K562 (cell line): ENCODE measurements around the gene ZNF655. TPM values are rescaled to one million over a fixed set of nuclear protein-coding genes. Genes with fewer than 3 reads are reported as not detected.

Experiments
- BDP1 ChIP-seq: IDR thresholded peaks from 3 replicates; pipeline ENCODE4 v1.6.1; 2011; ENCODE audit not compliant: insufficient read length, insufficient read depth
- EHMT2 ChIP-seq: fragments of 450-650 bp; IDR thresholded peaks from 2 replicates; pipeline ENCODE4 v1.6.1; 2018; ENCODE audit warnings: antibody characterized with exemption
- FOXJ3 ChIP-seq: sonication (generic); formaldehyde crosslinking; IDR thresholded peaks from 2 replicates; pipeline ENCODE4 v1.4.0; 2020; ENCODE audit warnings: mild to moderate bottlenecking, missing genetic modification reagents
- HDAC8 ChIP-seq: fragments of 450-650 bp; IDR thresholded peaks from 2 replicates; pipeline ENCODE4 v1.6.1; 2016; ENCODE audit warnings: mild to moderate bottlenecking, missing genetic modification characterization, moderate library complexity, missing compliant biosample characterization
- HMGN3 ChIP-seq: IDR thresholded peaks from 2 replicates; pipeline ENCODE4 v1.6.1; 2011; ENCODE audit warnings: borderline replicate concordance, low read depth, mild to moderate bottlenecking, mixed read lengths, low read length; ENCODE audit not compliant: insufficient read length; ENCODE audit errors: extremely low read depth
- MTF1 ChIP-seq: fragments of 250-450 bp; sonication (Bioruptor Pico); IDR thresholded peaks from 2 replicates; pipeline ENCODE4 v1.9.0; 2021; ENCODE audit warnings: moderate library complexity, mild to moderate bottlenecking, inconsistent platforms, borderline replicate concordance
- NFIC ChIP-seq: fragments of 450-650 bp; IDR thresholded peaks from 2 replicates; pipeline ENCODE4 v1.6.1; 2017; ENCODE audit warnings: mild to moderate bottlenecking, inconsistent platforms
- NFYB ChIP-seq: IDR thresholded peaks from 2 replicates; pipeline ENCODE4 v1.6.1; 2011; ENCODE audit warnings: mild to moderate bottlenecking, moderate library complexity; ENCODE audit not compliant: insufficient read length; ENCODE audit errors: extremely low read depth
- NR2C2 ChIP-seq, 2 experiments: fragments of 200-800 bp in 1 of 2; sonication (Bioruptor generic) in 1 of 2; sonication (generic) in 1 of 2; formaldehyde crosslinking in 1 of 2; IDR thresholded peaks; 2 replicates each; pipeline versions ENCODE4 v1.6.1 to v1.8.0; 2016 to 2022; ENCODE audit warnings: mild to moderate bottlenecking in 1 of 2, missing compliant biosample characterization in 1 of 2, missing genetic modification characterization in 1 of 2, missing genetic modification reagents in 1 of 2
- POLR2H ChIP-seq: IDR thresholded peaks from 2 replicates; pipeline ENCODE4 v1.6.1; 2016; ENCODE audit warnings: missing genetic modification characterization, low read depth, mild to moderate bottlenecking, control low read depth, missing compliant biosample characterization, moderate library complexity
- POLR3G ChIP-seq: IDR thresholded peaks from 2 replicates; pipeline ENCODE4 v1.6.1; 2011; ENCODE audit not compliant: insufficient read length, insufficient replicate concordance; ENCODE audit errors: extremely low read depth
- PTRF ChIP-seq: fragments of 450-650 bp; IDR thresholded peaks from 2 replicates; pipeline ENCODE4 v1.6.1; 2016; ENCODE audit warnings: mild to moderate bottlenecking, missing genetic modification characterization, missing compliant biosample characterization
- RBM15 ChIP-seq: fragments of 200-400 bp; formaldehyde crosslinking; IDR thresholded peaks from 2 replicates; pipeline ENCODE4 v1.6.1; 2018; ENCODE audit warnings: mild to moderate bottlenecking, low read length, moderate library complexity; ENCODE audit not compliant: insufficient read depth
- RUNX1 ChIP-seq: sonication (generic); IDR thresholded peaks from 2 replicates; pipeline ENCODE4 v1.6.1; 2016; ENCODE audit warnings: antibody characterized with exemption, low read depth
- TBP ChIP-seq: optimal IDR thresholded peaks from 2 replicates; pipeline ENCODE3; 2011; ENCODE audit warnings: low read depth, low read length, improper control_type of control experiment
- WHSC1 ChIP-seq: IDR thresholded peaks from one replicate; pipeline ENCODE4 v1.6.1; 2012; ENCODE audit warnings: low read length, control low read depth, inconsistent platforms
- ZFP1 ChIP-seq: fragments of 450-650 bp; formaldehyde crosslinking; IDR thresholded peaks from 2 replicates; pipeline ENCODE4 v1.4.0; 2020; ENCODE audit warnings: mild to moderate bottlenecking, mixed read lengths
- ZKSCAN3 ChIP-seq: fragments of 250-450 bp; sonication (Bioruptor Pico); IDR thresholded peaks from 2 replicates; pipeline ENCODE4 v1.4.0; 2020
- ZNF165 ChIP-seq: fragments of 250-450 bp; sonication (Bioruptor Pico); IDR thresholded peaks from 2 replicates; pipeline ENCODE4 v1.4.0; 2020; ENCODE audit warnings: borderline replicate concordance
- ZNF699 ChIP-seq: fragments of 250-450 bp; sonication (Bioruptor Pico); IDR thresholded peaks from 2 replicates; pipeline ENCODE4 v1.8.0; 2021; ENCODE audit warnings: mild to moderate bottlenecking, moderate library complexity; ENCODE audit not compliant: insufficient replicate concordance
- ZNF76 ChIP-seq: fragments of 250-450 bp; sonication (Bioruptor Pico); IDR thresholded peaks from 2 replicates; pipeline ENCODE4 v1.4.0; 2020; ENCODE audit warnings: mild to moderate bottlenecking, moderate library complexity, borderline replicate concordance
- polyA plus RNA-seq, 8 experiments: library from polyadenylated mRNA; depleted of rRNA in 4 of 8; stranded (reverse) in 5 of 8; unstranded in 3 of 8; fragments of >200 nt; fragmentation: Nextera tagmentation in 2 of 8; fragmentation: Illumina TruSeq in 1 of 8; extraction: Ambion mirVana in 2 of 8; extraction: Trizol in 1 of 8; gene quantifications; 2 replicates each; pipeline versions ENCODE4 v1.2.1 to v1.2.3, GENCODE V29; 2011 to 2014; ENCODE audit warnings: inconsistent platforms in 1 of 8, missing spikeins in 1 of 8
- total RNA-seq, 7 experiments: library from RNA; depleted of rRNA in 6 of 7; stranded (reverse); fragments of >200 nt in 6 of 7; fragmentation: Illumina TruSeq in 2 of 7; extraction: Trizol in 2 of 7; gene quantifications; 2 replicates each; pipeline versions ENCODE4 v1.2.1 to v1.2.3, GENCODE V29; 2011 to 2021; ENCODE audit warnings: low replicate concordance in 1 of 7
- TF ChIP-seq, protein P1 (sequence below), 2 experiments: fragments of 450-650 bp in 1 of 2; IDR thresholded peaks; 2 replicates each; pipeline ENCODE4 v1.6.1; 2011 to 2017; ENCODE audit warnings: low read depth in 2 of 2, antibody characterized with exemption in 1 of 2, borderline replicate concordance in 1 of 2, low read length in 1 of 2, mild to moderate bottlenecking in 1 of 2, mixed read lengths in 1 of 2; ENCODE audit not compliant: control insufficient read depth in 1 of 2
- TF ChIP-seq, protein P2 (sequence below): fragments of 200-800 bp; sonication (Bioruptor generic); IDR thresholded peaks from 2 replicates; pipeline ENCODE4 v1.6.1; 2017; ENCODE audit warnings: missing genetic modification characterization, missing compliant biosample characterization

The ZNF655 gene
- total and polyA plus RNA-seq, 9 of the 15 experiments (the other 6 are each of a cell fraction or from before 2014, with no cell fraction given) = 25.7 to 130 (median 95.2) TPM

DNA sequence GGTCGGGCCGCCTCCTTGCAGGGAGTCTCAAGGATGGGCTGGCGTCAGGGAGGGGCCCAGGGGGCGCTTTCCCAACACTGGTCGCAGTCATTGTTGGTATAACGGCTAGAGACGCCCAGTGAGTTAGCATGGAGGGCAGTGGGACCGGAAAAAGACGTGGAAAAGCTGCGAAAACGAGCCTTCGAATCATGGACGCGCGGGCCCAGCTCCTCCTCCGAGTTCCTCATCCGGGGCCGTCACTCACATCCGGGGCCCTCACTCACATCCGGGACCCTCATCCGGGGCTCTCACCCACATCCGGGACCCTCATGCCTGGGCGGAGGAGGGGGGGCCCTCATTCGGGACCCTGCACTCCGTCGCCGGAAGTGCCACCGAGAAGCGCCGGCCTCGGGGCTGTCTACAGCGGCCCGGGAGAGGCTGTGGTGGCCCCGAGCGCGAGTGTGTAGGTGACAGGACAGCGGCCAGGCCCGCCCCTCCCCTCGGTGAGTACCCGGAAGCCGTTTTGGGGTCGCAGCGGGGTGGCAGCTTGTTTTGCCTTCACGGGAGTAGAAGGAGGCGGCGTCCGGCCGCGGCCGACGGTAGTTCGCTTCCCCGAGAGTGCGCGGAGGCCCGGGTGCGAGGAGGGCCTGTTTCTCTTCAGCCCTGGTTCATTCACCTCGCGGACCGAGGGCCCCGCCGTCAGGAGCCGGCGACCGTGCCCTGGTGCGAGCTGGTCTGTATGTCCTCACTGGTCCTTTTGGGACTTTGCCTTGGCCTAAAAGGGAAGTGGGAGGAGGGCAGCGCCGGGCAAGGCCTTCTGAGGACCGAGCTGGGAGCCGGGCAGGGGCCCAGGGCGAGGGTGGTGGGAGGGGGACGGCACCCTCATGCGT is at the start of gene ZNF655 (continued):
- TF ChIP-seq, protein P1, sequence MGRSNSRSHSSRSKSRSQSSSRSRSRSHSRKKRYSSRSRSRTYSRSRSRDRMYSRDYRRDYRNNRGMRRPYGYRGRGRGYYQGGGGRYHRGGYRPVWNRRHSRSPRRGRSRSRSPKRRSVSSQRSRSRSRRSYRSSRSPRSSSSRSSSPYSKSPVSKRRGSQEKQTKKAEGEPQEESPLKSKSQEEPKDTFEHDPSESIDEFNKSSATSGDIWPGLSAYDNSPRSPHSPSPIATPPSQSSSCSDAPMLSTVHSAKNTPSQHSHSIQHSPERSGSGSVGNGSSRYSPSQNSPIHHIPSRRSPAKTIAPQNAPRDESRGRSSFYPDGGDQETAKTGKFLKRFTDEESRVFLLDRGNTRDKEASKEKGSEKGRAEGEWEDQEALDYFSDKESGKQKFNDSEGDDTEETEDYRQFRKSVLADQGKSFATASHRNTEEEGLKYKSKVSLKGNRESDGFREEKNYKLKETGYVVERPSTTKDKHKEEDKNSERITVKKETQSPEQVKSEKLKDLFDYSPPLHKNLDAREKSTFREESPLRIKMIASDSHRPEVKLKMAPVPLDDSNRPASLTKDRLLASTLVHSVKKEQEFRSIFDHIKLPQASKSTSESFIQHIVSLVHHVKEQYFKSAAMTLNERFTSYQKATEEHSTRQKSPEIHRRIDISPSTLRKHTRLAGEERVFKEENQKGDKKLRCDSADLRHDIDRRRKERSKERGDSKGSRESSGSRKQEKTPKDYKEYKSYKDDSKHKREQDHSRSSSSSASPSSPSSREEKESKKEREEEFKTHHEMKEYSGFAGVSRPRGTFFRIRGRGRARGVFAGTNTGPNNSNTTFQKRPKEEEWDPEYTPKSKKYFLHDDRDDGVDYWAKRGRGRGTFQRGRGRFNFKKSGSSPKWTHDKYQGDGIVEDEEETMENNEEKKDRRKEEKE (IDR thresholded peaks at IDR 0.05; ENCODE audit: borderline replicate concordance in 1 of 2, control insufficient read depth in 1 of 2, low read depth in 2 of 2, low read length in 1 of 2) = no peak
- TF ChIP-seq POLR2H (tag) = peak; percentile 90
- TF ChIP-seq HMGN3 = peak; percentile 81
- TF ChIP-seq HDAC8 (tag) = no peak
- TF ChIP-seq WHSC1 = no peak
- TF ChIP-seq ZNF76 = no peak
- TF ChIP-seq ZNF699 (CRISPR knock-in tag) = no peak
- TF ChIP-seq RUNX1 = 0 out of 2 replicates have a peak, but pooled peaks have one; percentile 7
- peak; percentile 73 for TF ChIP-seq NFIC
- 0 out of 2 replicates have a peak, but pooled peaks have one; percentile 5 for TF ChIP-seq EHMT2
- no peak for TF ChIP-seq MTF1 (CRISPR knock-in tag)
- TF ChIP-seq NR2C2 (CRISPR knock-in tag; IDR thresholded peaks at IDR 0.05) = 0 out of 2 replicates have a peak, but pooled peaks have one; percentile 30
- peak; percentile 92 for TF ChIP-seq NR2C2 (tag; IDR thresholded peaks at IDR 0.05)
- no peak for TF ChIP-seq FOXJ3 (CRISPR knock-in tag)
- TF ChIP-seq ZKSCAN3 (CRISPR knock-in tag) = no peak
- TF ChIP-seq PTRF (tag) = no peak
- peak; percentile 79 for TF ChIP-seq TBP
- TF ChIP-seq RBM15 = no peak
- no peak for TF ChIP-seq POLR3G
- TF ChIP-seq ZFP1 (CRISPR knock-in tag) = no peak
- TF ChIP-seq, protein P2, sequence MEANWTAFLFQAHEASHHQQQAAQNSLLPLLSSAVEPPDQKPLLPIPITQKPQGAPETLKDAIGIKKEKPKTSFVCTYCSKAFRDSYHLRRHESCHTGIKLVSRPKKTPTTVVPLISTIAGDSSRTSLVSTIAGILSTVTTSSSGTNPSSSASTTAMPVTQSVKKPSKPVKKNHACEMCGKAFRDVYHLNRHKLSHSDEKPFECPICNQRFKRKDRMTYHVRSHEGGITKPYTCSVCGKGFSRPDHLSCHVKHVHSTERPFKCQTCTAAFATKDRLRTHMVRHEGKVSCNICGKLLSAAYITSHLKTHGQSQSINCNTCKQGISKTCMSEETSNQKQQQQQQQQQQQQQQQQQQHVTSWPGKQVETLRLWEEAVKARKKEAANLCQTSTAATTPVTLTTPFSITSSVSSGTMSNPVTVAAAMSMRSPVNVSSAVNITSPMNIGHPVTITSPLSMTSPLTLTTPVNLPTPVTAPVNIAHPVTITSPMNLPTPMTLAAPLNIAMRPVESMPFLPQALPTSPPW (CRISPR knock-in tag) = peak; percentile 100
- TF ChIP-seq NFYB = no peak
- no peak for TF ChIP-seq BDP1
- TF ChIP-seq ZNF165 (CRISPR knock-in tag) = no peak
